ENCODE data around the gene BATF. TPM values are rescaled to one million over a fixed set of nuclear protein-coding genes. Genes with fewer than 3 reads are reported as not detected.

The BATF gene
- total RNA-seq, 1 donor from 2014 or later = 4.9 TPM

DNA sequence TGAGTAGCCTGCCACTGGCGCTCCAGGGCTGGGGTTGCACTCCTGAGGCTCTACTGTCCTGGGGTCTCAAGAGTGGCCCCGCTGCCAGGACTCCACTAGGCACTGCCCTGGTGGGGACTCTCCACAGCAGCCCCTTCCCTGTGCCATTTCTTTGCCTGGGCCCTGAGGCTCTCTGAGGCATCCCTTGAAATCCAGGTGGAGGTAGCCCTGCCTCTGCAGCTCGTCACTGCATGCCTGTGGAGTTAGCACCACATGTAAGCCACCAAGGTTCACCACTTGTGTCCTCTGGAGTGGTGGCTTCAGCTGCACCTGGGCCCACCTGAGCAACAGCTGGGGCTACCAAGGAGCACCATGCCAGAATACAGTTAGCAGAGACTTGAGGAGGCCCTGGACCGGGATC, 39.9 kb upstream of the BATF start:
- intact Hi-C loops (cut with DNase I) = loop anchor here (10.0 kb wide), 1 partner anchor 348 kb away; no protein-coding TSS in a partner anchor
- no peaks in the 10 kb centered on the region for H3K27me3 ChIP-seq

DNA sequence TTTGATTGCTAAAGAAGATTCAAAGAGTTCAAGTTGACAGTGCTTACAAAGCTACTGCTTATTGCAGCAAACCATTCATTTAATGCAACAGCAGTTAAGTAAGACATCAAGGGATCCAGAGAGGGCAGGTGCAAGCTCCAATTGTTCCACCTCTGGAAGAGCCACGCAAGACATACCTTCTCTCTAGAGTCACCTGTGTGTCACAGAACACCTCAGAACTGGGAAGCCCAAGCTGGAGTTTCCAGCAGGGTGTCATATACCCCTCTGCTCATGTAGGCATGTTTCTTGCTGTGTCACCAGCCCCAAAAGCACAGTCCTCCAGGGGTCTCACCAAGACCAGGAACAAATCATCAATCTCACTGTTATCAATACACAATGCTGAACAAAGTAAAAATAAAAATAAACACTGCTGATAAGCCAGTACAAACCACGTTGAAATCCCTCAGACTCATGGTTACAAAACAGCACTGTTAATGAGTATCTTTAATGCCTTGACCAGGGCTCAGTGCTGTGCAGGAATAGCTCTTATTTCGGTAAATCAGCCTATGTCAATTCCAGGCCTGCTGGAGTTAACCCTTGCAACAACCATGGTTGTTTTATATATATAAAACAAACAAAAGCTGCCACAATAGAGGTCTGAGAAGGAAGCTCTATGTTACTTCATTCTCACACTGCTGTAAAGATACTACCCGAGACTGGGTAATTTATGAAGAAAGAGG, 37.4 kb upstream of the BATF start:
- no peaks in the 10 kb centered on the region for H3K4me1 ChIP-seq
- TF ChIP-seq, protein P1, sequence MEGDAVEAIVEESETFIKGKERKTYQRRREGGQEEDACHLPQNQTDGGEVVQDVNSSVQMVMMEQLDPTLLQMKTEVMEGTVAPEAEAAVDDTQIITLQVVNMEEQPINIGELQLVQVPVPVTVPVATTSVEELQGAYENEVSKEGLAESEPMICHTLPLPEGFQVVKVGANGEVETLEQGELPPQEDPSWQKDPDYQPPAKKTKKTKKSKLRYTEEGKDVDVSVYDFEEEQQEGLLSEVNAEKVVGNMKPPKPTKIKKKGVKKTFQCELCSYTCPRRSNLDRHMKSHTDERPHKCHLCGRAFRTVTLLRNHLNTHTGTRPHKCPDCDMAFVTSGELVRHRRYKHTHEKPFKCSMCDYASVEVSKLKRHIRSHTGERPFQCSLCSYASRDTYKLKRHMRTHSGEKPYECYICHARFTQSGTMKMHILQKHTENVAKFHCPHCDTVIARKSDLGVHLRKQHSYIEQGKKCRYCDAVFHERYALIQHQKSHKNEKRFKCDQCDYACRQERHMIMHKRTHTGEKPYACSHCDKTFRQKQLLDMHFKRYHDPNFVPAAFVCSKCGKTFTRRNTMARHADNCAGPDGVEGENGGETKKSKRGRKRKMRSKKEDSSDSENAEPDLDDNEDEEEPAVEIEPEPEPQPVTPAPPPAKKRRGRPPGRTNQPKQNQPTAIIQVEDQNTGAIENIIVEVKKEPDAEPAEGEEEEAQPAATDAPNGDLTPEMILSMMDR (IDR thresholded peaks at IDR 0.05) = no peak
- ATAC-seq = no peak

More for the DNA sequence above, 39.9 kb upstream of the BATF start:
- Histone ChIP-seq H3K9me3 (no peaks in the 10 kb centered on the region), H3K27ac (no peak overlapping the region), H3K36me3 (no peaks in the 10 kb centered on the region), H3K4me3 (no peak overlapping the region), H3K4me1 (no peaks in the 10 kb centered on the region)
- ATAC-seq (no peak), DNase-seq (no peak)
- TF ChIP-seq, protein P1 (IDR thresholded peaks at IDR 0.05) = no peak

DNA sequence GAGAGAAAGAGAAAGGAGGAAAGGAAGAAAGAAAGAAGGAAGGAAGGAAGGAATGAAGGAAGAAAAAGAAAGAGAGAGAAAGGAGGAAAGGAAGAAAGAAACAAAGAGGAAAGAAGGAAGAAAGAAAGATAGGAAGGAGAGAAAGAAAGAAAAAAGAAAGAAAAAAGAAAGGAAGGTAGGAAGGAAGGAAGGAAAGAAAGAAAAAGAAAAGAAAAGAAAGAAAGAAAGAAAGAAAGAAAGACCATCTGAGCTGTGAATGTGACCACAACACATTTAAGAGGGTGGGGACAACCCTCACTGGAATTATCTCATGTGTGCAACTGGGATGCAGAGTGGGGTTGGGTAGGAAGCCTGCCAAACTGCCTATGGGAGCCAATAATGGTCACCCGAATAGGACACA, 36.0 kb upstream of the BATF start:
- DNase-seq = no peak
- intact Hi-C loops (cut with DNase I) = loop anchor here (10.0 kb wide), 1 partner anchor 352 kb away; no protein-coding TSS in a partner anchor
- Histone ChIP-seq H3K9me3 (no peaks in the 10 kb centered on the region), H3K27ac (no peak overlapping the region), H3K27me3 (no peaks in the 10 kb centered on the region), H3K4me1 (no peaks in the 10 kb centered on the region), H3K4me3 (no peak overlapping the region), H3K36me3 (no peaks in the 10 kb centered on the region)
- ATAC-seq = no peak
- TF ChIP-seq, protein P1 (IDR thresholded peaks at IDR 0.05) = no peak

More for the DNA sequence above, 37.4 kb upstream of the BATF start:
- Histone ChIP-seq H3K9me3 (no peaks in the 10 kb centered on the region), H3K27ac (no peak overlapping the region), H3K4me3 (no peak overlapping the region), H3K36me3 (no peaks in the 10 kb centered on the region), H3K27me3 (no peaks in the 10 kb centered on the region)
- no peak for DNase-seq
- intact Hi-C loops (cut with DNase I) = loop anchor here (10.0 kb wide), 1 partner anchor 350 kb away; no protein-coding TSS in a partner anchor

DNA sequence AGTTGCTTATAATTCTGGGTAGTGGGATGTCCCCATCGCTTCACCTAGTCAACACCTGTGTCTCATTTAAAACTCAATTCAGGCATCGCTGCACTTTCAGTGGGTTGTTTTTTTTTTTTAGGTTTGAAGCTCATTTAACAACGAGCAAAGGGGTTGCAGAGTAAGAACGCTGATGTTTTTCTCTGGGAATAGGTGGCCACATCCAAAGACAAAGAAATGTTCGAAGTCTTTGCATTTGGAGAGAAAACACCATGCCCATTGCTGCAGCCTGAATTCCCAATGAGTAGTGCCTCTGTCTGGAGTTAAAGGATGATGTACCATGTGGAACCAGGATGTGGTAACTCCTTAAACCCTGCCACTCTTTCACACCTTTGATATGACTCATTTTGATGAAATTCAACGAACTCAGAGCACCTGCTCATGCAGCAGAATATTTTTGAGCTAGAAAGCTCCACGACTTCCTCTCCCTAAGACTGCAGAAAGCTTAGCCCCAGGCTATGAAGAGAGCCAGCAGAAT, 35.1 kb upstream of the BATF start:
- Histone ChIP-seq H3K4me3 (no peak overlapping the region), H3K36me3 (no peaks in the 10 kb centered on the region), H3K9me3 (no peaks in the 10 kb centered on the region), H3K4me1 (no peaks in the 10 kb centered on the region), H3K27ac (no peak overlapping the region), H3K27me3 (no peaks in the 10 kb centered on the region)
- ATAC-seq = peak; percentile 15
- TF ChIP-seq, protein P1 (IDR thresholded peaks at IDR 0.05) = no peak
- DNase-seq = no peak
- intact Hi-C loops (cut with DNase I) = loop anchor here (10.0 kb wide), 1 partner anchor 352 kb away; no protein-coding TSS in a partner anchor

DNA sequence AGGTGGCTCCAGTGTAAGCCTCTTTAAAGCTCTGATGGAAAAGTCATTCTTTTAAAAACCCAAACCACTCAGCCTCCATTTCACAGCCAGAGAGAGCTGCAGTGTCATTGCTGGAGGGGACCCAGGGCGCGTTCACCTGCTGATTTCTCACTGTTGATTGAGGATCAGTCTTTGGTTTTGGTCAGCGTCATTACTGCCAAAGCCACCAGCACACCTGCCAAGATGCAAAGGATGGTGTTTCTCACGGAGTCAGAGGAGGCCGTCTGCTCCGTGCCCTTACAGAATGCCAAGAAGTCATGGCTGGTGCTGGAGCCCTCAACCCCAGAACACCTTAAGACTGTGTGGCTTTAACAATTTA, 32.8 kb upstream of the BATF start:
- H3K4me1 ChIP-seq = no peaks in the 10 kb centered on the region
- DNase-seq = no peak

More for the DNA sequence above, 32.8 kb upstream of the BATF start:
- no peaks in the 10 kb centered on the region for H3K9me3 ChIP-seq
- no peak overlapping the region for H3K4me3 ChIP-seq
- H3K36me3 ChIP-seq = no peaks in the 10 kb centered on the region
- H3K27me3 ChIP-seq = no peaks in the 10 kb centered on the region
- no peak for ATAC-seq
- TF ChIP-seq, protein P1 (IDR thresholded peaks at IDR 0.05) = no peak
- intact Hi-C loops (cut with DNase I) = loop anchor here (10.0 kb wide), 1 partner anchor 355 kb away; no protein-coding TSS in a partner anchor
- no peak overlapping the region for H3K27ac ChIP-seq

Data from upper lobe of right lung (tissue), 1 donor.